RCC 7860 (cell line): Measurements from ENCODE around the gene PRR20D.
"Not testable (repeated sequence)": the region's sequence is repeated elsewhere in the genome, so short reads cannot be mapped to it uniquely, and the experiment has no call there.

Experiments
- DNase-seq: peaks from one replicate; pipeline ENCODE4 v3.0.0-alpha.2; 2015; ENCODE audit warnings: low spot score
- FAIRE-seq: peaks from 2 replicates; lab custom pipeline; 2012; peaks lifted over from hg19 to GRCh38; lab: Jason Lieb, UNC

Gene PRR20D

GRCh38 chr13:57160332-57160731, at the start of gene PRR20D:
PRR20D (plus strand) TSS chr13:57160632; CDS start chr13:57161019, 387 bp downstream.
- DNase-seq, FAIRE-seq: not testable (repeated sequence)

- FAIRE-seq (no peak), DNase-seq (no peak)
Measured at GRCh38 chr13:57114945-57115344, 45.5 kb upstream of the PRR20D start.

GRCh38 chr13:57123681-57124080, 36.8 kb upstream of the PRR20D start:
- FAIRE-seq (no peak), DNase-seq (no peak)

- no peak for DNase-seq
- no peak for FAIRE-seq
Measured at GRCh38 chr13:57128909-57129308, 31.5 kb upstream of the PRR20D start.

- DNase-seq (no peak), FAIRE-seq (no peak)
Measured at GRCh38 chr13:57136093-57136492, 24.3 kb upstream of the PRR20D start.

GRCh38 chr13:57137585-57137984, 22.8 kb upstream of the PRR20D start:
- FAIRE-seq (no peak), DNase-seq (no peak)

GRCh38 chr13:57138988-57139387, 21.4 kb upstream of the PRR20D start:
- DNase-seq (no peak), FAIRE-seq (no peak)

GRCh38 chr13:57139781-57140180, 20.7 kb upstream of the PRR20D start:
- DNase-seq, FAIRE-seq: not testable (repeated sequence)

GRCh38 chr13:57140235-57140968, 20.0 kb upstream of the PRR20D start, which contains the start of gene PRR20A:
PRR20A (plus strand) TSS chr13:57140918; CDS start chr13:57141305, 387 bp downstream.
- FAIRE-seq, DNase-seq: not testable (repeated sequence)

- not testable (repeated sequence) for DNase-seq, FAIRE-seq
Measured at GRCh38 chr13:57147188-57147587, 13.2 kb upstream of the PRR20D start, which contains the start of gene PRR20B. PRR20B (plus strand) TSS chr13:57147488; CDS start chr13:57147875, 387 bp downstream.

GRCh38 chr13:57148106-57148505, 12.3 kb upstream of the PRR20D start:
- FAIRE-seq, DNase-seq: not testable (repeated sequence)

- FAIRE-seq, DNase-seq: not testable (repeated sequence)
Measured at GRCh38 chr13:57153761-57154160, 6.7 kb upstream of the PRR20D start, which contains the start of gene PRR20C. PRR20C (plus strand) TSS chr13:57154061; CDS start chr13:57154448, 387 bp downstream.

GRCh38 chr13:57166897-57167296, 6.5 kb downstream of the PRR20D start, which contains the start of gene PRR20E:
PRR20E (plus strand) TSS chr13:57167197; CDS start chr13:57167584, 387 bp downstream.
- not testable (repeated sequence) for FAIRE-seq, DNase-seq

GRCh38 chr13:57191667-57192066, 31.2 kb downstream of the PRR20D start:
- FAIRE-seq, result no peak
- DNase-seq, result no peak

GRCh38 chr13:57212989-57213388, 52.6 kb downstream of the PRR20D start:
- FAIRE-seq (no peak), DNase-seq (no peak)
